Osteoblast (primary cell): ENCODE results near the gene CLSTN2. TPM values are rescaled to one million over a fixed set of nuclear protein-coding genes. Genes with fewer than 3 reads are reported as not detected.

Experiments
- DNase-seq: peaks from one replicate; pipeline ENCODE4 v3.0.0; 2011; ENCODE audit warnings: low spot score, mixed read lengths; ENCODE audit not compliant: insufficient read length; ENCODE audit errors: missing footprints
- H2AFZ ChIP-seq: 2 replicates; pipeline ENCODE4 v1.6.0; 2011; ENCODE audit warnings: mild to moderate bottlenecking, low read length
- H3K27ac ChIP-seq: 2 replicates; pipeline ENCODE4 v1.5.1; 2011; ENCODE audit warnings: mild to moderate bottlenecking, low read depth, low read length, moderate library complexity
- H3K27me3 ChIP-seq: 2 replicates; pipeline ENCODE4 v1.6.0; 2012; ENCODE audit warnings: mild to moderate bottlenecking, control low read depth, inconsistent platforms, low read length, moderate library complexity; ENCODE audit not compliant: insufficient read depth
- H3K36me3 ChIP-seq: 2 replicates; pipeline ENCODE4 v1.5.1; 2011; ENCODE audit warnings: mild to moderate bottlenecking, low read length, control low read depth, moderate library complexity; ENCODE audit not compliant: insufficient read depth
- H3K4me1 ChIP-seq: 2 replicates; pipeline ENCODE4 v1.5.1; 2011; ENCODE audit warnings: mild to moderate bottlenecking, low read length, control low read depth, moderate library complexity; ENCODE audit not compliant: insufficient read depth
- H3K4me2 ChIP-seq: 2 replicates; pipeline ENCODE4 v1.6.0; 2011; ENCODE audit warnings: mild to moderate bottlenecking, low read length; ENCODE audit not compliant: insufficient read depth
- H3K4me3 ChIP-seq: fragments of 200-600 bp; sonication (generic); 3 replicates; pipeline ENCODE4 v1.5.1; 2012; ENCODE audit warnings: mild to moderate bottlenecking, low read length, inconsistent platforms; ENCODE audit not compliant: insufficient read depth
- H3K79me2 ChIP-seq: 2 replicates; pipeline ENCODE4 v1.6.0; 2012; ENCODE audit warnings: mild to moderate bottlenecking, low read length, control low read depth, inconsistent platforms; ENCODE audit not compliant: insufficient read depth
- H3K9me3 ChIP-seq: 2 replicates; pipeline ENCODE4 v1.5.1; 2011; ENCODE audit warnings: low read depth, low read length, control low read depth
- H4K20me1 ChIP-seq: 2 replicates; pipeline ENCODE4 v1.6.0; 2012; ENCODE audit warnings: mild to moderate bottlenecking, low read length, control low read depth; ENCODE audit not compliant: insufficient read depth
- CTCF ChIP-seq: IDR thresholded peaks from 2 replicates; pipeline ENCODE4 v1.5.1; 2011; ENCODE audit warnings: mild to moderate bottlenecking, low read depth, low read length, moderate library complexity; ENCODE audit errors: extremely low read depth
- total RNA-seq: library from RNA; depleted of rRNA; stranded (reverse); fragments of >200 nt; gene quantifications from 2 replicates; pipeline ENCODE4 v1.2.3, GENCODE V29; 2012

Gene CLSTN2
- total RNA-seq, 1 donor: under 0.01 TPM

DNA sequence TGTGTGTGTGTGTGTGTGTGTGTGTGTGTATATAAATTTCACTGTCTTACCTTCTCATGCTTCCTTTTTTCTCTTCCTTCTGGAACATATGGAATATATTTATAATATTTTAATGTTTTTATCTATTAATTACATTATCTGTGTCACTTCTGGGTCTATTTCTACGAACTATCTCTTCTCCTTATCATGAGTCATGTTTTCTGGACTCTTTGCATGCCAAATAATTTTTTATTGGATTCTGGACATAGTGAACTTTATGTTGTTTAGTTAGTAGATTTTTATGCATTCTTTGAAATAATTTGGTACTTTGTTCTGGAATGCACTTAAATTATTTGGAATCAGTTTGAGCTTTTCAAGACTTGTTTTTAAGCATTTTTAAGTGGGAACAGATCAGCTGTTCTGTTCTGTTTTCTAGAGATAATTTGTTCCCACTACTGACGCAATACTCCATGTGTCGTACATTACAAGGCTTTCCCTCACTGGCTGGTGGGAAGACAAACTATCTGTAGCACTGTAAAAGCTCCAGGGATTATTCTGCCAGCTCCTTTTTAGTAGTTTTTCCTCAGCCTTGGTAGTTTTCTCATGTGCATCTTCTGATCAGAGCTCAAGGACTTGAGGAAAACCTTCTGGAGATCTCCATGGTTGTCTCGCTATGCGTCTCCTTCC is 302.0 kb downstream of the CLSTN2 start:
- Histone ChIP-seq H3K79me2 (no peaks in the 10 kb centered on the region), H3K4me3 (no peak overlapping the region), H4K20me1 (no peaks in the 10 kb centered on the region), H3K4me2 (no peak overlapping the region), H2AFZ (no peak overlapping the region), H3K36me3 (no peaks in the 10 kb centered on the region), H3K27ac (no peak overlapping the region), H3K9me3 (no peaks in the 10 kb centered on the region), H3K4me1 (no peaks in the 10 kb centered on the region), H3K27me3 (no peaks in the 10 kb centered on the region)
- no peak for DNase-seq
- no peak for TF ChIP-seq CTCF

DNA sequence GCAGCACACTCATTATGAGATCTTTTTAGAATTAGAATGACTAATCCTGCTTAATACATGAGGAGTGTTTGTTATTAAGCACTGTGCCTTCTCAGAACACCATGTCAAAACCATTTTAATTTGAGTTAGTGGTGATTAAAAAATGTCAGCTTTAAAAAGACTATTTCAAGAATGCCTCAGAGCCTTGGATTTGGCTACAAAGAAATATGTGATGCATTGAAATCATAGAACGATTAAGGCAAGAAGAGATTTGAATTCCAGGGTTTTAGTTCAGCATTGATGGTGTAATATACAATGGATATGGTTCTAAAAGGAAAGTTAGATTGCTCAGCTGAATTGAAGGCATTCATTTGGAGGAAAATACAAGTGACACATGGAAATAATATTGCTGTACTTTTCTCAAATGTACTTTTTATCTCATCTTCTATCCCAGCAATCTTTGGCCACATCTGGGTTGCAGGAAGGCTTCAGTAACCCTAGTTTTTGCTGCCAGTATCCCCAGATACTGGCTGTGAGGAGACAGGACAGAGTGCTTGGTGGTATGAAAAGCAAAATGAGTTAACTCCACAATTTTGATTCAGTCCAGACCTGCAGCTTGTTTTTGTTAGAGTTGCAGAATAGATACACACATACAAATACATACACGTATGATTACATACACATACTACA is 303.8 kb downstream of the CLSTN2 start:
- Histone ChIP-seq H3K4me2 (no peak overlapping the region), H3K9me3 (no peaks in the 10 kb centered on the region), H2AFZ (no peak overlapping the region), H3K79me2 (no peaks in the 10 kb centered on the region), H3K36me3 (no peaks in the 10 kb centered on the region), H3K4me3 (no peak overlapping the region), H4K20me1 (no peaks in the 10 kb centered on the region), H3K4me1 (no peaks in the 10 kb centered on the region), H3K27ac (no peak overlapping the region), H3K27me3 (no peaks in the 10 kb centered on the region)
- no peak for TF ChIP-seq CTCF
- DNase-seq: no peak

- H3K36me3 ChIP-seq: no peaks in the 10 kb centered on the region
Measured at GRCh38 chr3:140242818-140243276, 307.9 kb downstream of the CLSTN2 start.

More at GRCh38 chr3:140242818-140243276, 307.9 kb downstream of the CLSTN2 start:
- Histone ChIP-seq H3K79me2 (no peaks in the 10 kb centered on the region), H3K4me2 (no peak overlapping the region), H3K4me1 (no peaks in the 10 kb centered on the region), H3K4me3 (no peak overlapping the region), H3K9me3 (no peaks in the 10 kb centered on the region), H3K27me3 (no peaks in the 10 kb centered on the region), H3K27ac (no peak overlapping the region), H2AFZ (no peak overlapping the region), H4K20me1 (no peaks in the 10 kb centered on the region)
- TF ChIP-seq CTCF: no peak
- no peak for DNase-seq
